ENCODE data around the gene PRDM16.

PRDM16 gene

DNA sequence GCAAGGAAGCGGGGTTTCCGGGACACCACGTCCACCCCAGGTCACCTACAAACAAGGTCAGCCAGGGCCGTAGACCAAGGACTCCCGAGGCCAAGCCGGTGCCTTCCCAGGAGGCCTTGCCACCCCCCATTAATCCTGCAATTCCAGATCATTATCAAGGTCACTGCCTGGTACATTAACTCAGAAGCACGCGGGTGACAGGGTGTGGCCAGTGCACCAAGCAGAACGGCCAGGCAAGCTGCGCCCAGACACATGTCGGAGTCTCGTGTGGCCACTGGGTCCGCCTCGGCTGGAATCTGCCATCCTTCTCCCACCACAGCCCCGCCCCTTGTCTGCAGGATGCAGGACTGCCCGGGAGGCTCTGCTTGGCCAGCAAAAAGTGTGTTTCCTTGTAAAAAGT, 144.7 kb downstream of the PRDM16 start:
- Histone ChIP-seq H3K9me3 (ENCODE audit: control insufficient read depth, insufficient read depth, low read length) (peaks cover 9% of the 10 kb centered on the region), H3K27ac (ENCODE audit: low read length) (no peak overlapping the region), H3K36me3 (ENCODE audit: control insufficient read depth, insufficient read depth, low read length) (no peaks in the 10 kb centered on the region; the same call in 1 of the 2 replicates), H3K27me3 (ENCODE audit: control insufficient read depth, insufficient read depth, low read length) (no peaks in the 10 kb centered on the region), H3K4me3 (ENCODE audit: low read length) (no peak overlapping the region), H3K4me1 (ENCODE audit: control insufficient read depth, insufficient read depth, low read length) (no peaks in the 10 kb centered on the region; the same call in 1 of the 2 replicates)
- no CpG with 5 or more reads among the region's 16 CpGs for WGBS (ENCODE audit: insufficient coverage, insufficient read length)
- DNase-seq (ENCODE audit: low read depth, low spot score) = no peak

DNA sequence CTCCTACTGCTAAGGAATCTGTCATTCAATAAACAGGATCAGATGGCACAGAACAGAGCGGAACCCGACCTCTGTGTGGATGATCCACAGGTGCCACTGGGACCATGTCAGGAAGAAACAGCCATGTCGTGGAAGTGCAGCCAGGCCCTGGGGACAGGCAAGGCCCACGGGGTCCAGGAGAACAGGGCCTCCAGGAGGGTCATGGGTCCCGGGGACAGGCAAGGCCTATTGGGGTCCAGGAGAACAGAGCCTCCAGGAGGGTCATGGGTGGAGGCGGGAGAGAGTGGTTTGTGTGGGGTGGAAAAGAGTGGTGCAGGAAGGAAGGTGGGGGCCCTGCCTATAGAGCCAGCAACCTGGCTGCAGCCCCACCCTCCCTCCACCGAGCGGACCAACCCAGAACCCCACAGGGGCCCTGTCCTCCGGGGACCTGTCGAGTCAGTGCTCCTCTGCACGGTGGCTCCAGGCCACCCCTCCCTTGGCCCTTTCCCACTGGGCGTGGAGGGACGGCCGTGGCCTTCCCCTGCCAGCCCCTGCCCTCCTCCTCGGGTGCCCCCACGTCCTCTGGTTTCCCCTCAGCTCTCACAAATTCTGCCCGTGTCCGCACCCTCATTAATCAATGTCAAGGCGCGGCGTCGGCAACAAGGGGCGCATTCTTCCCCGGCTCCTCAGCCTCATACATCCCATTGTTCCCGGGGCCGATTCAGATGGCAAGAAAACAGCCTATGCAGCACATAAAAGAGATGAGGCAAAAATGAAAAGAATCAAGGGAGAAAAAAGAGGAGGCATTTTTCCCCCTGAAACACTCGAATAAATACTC, 146.4 kb downstream of the PRDM16 start:
- Histone ChIP-seq H3K27ac (ENCODE audit: low read length) (no peak overlapping the region), H3K4me1 (ENCODE audit: control insufficient read depth, insufficient read depth, low read length) (no peaks in the 10 kb centered on the region; the same call in 1 of the 2 replicates), H3K27me3 (ENCODE audit: control insufficient read depth, insufficient read depth, low read length) (no peaks in the 10 kb centered on the region), H3K9me3 (ENCODE audit: control insufficient read depth, insufficient read depth, low read length) (peaks cover 12% of the 10 kb centered on the region), H3K36me3 (ENCODE audit: control insufficient read depth, insufficient read depth, low read length) (no peaks in the 10 kb centered on the region; the same call in 1 of the 2 replicates), H3K4me3 (ENCODE audit: low read length) (no peak overlapping the region)
- no peak for DNase-seq (ENCODE audit: low read depth, low spot score)
- no CpG with 5 or more reads among the region's 27 CpGs for WGBS (ENCODE audit: insufficient coverage, insufficient read length)

DNA sequence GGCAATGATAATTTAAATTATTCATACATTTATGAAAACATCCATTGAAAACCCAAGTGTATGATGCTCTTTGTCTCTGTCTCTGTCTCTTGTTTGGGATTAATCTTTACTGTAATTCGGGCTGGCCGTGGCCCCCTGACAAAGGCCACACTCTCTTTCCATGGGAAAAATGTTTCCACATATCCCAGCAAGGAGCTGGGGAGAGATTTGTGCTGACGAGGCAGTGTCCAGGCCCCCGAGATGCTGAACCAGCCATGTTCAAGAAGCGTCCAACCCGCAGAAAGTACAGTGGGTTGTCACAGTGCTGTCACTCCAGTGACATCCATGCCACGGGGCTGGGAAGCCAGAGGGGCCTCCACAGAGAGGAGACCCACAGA, 147.0 kb downstream of the PRDM16 start:
- no CpG with 5 or more reads among the region's 7 CpGs for WGBS (ENCODE audit: insufficient coverage, insufficient read length)

GRCh38 chr1:3217181-3217641, 148.2 kb downstream of the PRDM16 start:
- WGBS (ENCODE audit: insufficient coverage, insufficient read length) = no CpG with 5 or more reads among the region's 15 CpGs
- Histone ChIP-seq H3K36me3 (ENCODE audit: control insufficient read depth, insufficient read depth, low read length) (no peaks in the 10 kb centered on the region; the same call in 1 of the 2 replicates), H3K9me3 (ENCODE audit: control insufficient read depth, insufficient read depth, low read length) (peaks cover 12% of the 10 kb centered on the region), H3K27me3 (ENCODE audit: control insufficient read depth, insufficient read depth, low read length) (no peaks in the 10 kb centered on the region), H3K4me1 (ENCODE audit: control insufficient read depth, insufficient read depth, low read length) (no peaks in the 10 kb centered on the region; the same call in 1 of the 2 replicates), H3K27ac (ENCODE audit: low read length) (no peak overlapping the region), H3K4me3 (ENCODE audit: low read length) (no peak overlapping the region)
- no peak for DNase-seq (ENCODE audit: low read depth, low spot score)

More for the DNA sequence above, 147.0 kb downstream of the PRDM16 start:
- peaks cover 12% of the 10 kb centered on the region for H3K9me3 ChIP-seq (ENCODE audit: control insufficient read depth, insufficient read depth, low read length)
- H3K27me3 ChIP-seq (ENCODE audit: control insufficient read depth, insufficient read depth, low read length) = no peaks in the 10 kb centered on the region
- H3K4me3 ChIP-seq (ENCODE audit: low read length) = no peak overlapping the region
- no peaks in the 10 kb centered on the region; the same call in 1 of the 2 replicates for H3K36me3 ChIP-seq (ENCODE audit: control insufficient read depth, insufficient read depth, low read length)
- H3K4me1 ChIP-seq (ENCODE audit: control insufficient read depth, insufficient read depth, low read length) = no peaks in the 10 kb centered on the region; the same call in 1 of the 2 replicates
- no peak for DNase-seq (ENCODE audit: low read depth, low spot score)
- H3K27ac ChIP-seq (ENCODE audit: low read length) = no peak overlapping the region

DNA sequence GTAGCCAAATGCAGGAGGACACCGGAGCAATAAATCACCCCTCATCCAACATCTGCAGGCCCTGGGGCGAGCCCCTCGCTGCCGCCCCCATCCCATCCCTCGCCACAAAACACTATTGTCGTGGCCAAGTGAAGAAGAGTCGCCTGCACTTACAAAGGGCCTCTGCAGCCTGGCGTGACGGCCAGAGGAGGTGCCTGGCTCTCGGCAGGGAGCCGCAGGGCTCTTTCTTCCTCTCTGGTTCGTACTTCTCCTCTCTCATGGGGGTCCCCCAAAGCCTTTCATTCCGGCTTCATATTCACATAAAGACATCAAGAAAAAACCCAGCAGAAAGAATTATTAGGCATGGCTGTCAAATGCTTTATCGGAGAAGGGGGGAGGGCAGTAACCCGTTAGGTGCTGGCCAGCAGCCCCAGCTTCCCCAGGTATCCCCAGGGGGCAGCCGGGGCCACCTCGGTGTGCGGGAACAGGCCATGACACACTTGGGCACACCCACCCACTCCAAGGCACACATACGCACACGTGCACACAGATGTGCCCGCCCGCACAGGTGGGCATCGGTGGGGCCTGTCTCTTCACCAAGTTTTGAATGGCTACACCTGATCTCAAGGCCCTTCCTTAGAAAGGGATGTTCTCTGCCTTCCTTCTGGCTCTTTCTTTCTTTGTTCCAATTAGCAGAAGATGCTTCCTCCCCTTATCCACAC, 149.1 kb downstream of the PRDM16 start:
- Histone ChIP-seq H3K27ac (ENCODE audit: low read length) (no peak overlapping the region), H3K9me3 (ENCODE audit: control insufficient read depth, insufficient read depth, low read length) (peaks cover 15% of the 10 kb centered on the region), H3K36me3 (ENCODE audit: control insufficient read depth, insufficient read depth, low read length) (no peaks in the 10 kb centered on the region; the same call in 1 of the 2 replicates), H3K4me3 (ENCODE audit: low read length) (no peak overlapping the region), H3K27me3 (ENCODE audit: control insufficient read depth, insufficient read depth, low read length) (no peaks in the 10 kb centered on the region), H3K4me1 (ENCODE audit: control insufficient read depth, insufficient read depth, low read length) (no peaks in the 10 kb centered on the region; the same call in 1 of the 2 replicates)
- WGBS (ENCODE audit: insufficient coverage, insufficient read length) = no CpG with 5 or more reads among the region's 23 CpGs
- DNase-seq (ENCODE audit: low read depth, low spot score) = no peak

GRCh38 chr1:3219005-3219790, 150.2 kb downstream of the PRDM16 start:
- H3K27me3 ChIP-seq (ENCODE audit: control insufficient read depth, insufficient read depth, low read length) = no peaks in the 10 kb centered on the region
- H3K9me3 ChIP-seq (ENCODE audit: control insufficient read depth, insufficient read depth, low read length) = peaks cover 15% of the 10 kb centered on the region
- H3K4me1 ChIP-seq (ENCODE audit: control insufficient read depth, insufficient read depth, low read length) = no peaks in the 10 kb centered on the region; the same call in 1 of the 2 replicates
- whole genome bisulfite sequencing (ENCODE audit: insufficient coverage, insufficient read length) = no CpG with 5 or more reads among the region's 37 CpGs
- H3K36me3 ChIP-seq (ENCODE audit: control insufficient read depth, insufficient read depth, low read length) = no peaks in the 10 kb centered on the region
- H3K27ac ChIP-seq (ENCODE audit: low read length) = no peak overlapping the region
- H3K4me3 ChIP-seq (ENCODE audit: low read length) = no peak overlapping the region
- DNase-seq (ENCODE audit: low read depth, low spot score) = no peak

- peaks cover 12% of the 10 kb centered on the region for H3K9me3 ChIP-seq (ENCODE audit: control insufficient read depth, insufficient read depth, low read length)
- H3K4me3 ChIP-seq (ENCODE audit: low read length) = no peak overlapping the region
- no peaks in the 10 kb centered on the region; the same call in 1 of the 2 replicates for H3K4me1 ChIP-seq (ENCODE audit: control insufficient read depth, insufficient read depth, low read length)
- H3K27me3 ChIP-seq (ENCODE audit: control insufficient read depth, insufficient read depth, low read length) = no peaks in the 10 kb centered on the region
- no peaks in the 10 kb centered on the region for H3K36me3 ChIP-seq (ENCODE audit: control insufficient read depth, insufficient read depth, low read length)
- no CpG with 5 or more reads among the region's 32 CpGs for WGBS (ENCODE audit: insufficient coverage, insufficient read length)
- DNase-seq (ENCODE audit: low read depth, low spot score) = no peak
- no peak overlapping the region for H3K27ac ChIP-seq (ENCODE audit: low read length)
Measured at GRCh38 chr1:3219791-3220467, 150.9 kb downstream of the PRDM16 start.

DNA sequence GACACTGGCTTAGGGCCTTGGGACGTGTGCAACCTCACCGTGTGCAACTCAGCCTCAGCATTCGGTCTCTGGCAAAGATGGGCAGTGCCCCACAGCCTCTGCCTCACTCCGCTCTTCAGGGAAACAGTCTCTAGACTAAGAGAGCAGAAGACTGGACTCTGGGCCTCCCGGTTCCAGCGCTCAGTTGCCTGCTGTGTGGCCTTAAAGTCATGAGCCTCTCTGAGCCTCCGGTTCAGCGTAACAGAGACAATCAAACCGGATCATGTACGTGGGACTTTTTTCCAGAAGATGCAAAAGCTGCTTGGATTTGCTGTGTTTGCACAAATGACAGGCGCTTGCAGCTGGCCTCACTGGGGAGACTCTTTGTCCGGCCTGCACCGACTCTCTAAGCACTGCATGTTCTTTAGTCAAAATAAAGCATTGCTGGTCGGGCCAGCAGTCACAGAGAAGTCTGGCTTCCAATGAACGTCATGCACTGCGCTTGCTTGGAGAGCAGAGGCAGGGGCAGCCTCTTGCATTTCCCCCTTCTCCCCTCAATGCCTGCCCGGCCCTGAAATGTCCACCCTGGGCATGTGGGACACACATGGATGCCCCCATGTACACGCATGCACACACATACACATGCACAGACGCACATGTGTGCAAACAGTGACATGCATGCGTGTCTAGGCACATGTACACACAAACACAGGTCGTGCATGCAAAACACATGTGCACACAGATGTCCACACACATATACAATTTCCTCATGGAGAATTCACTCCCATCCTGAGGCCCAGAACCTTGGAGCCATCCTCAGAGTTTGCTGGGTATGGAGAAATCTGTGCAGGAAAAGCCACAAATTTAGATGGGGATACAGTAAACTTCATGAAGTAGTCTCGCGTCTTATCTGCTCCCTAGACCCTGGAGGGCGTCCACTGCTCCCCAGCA, 152.4 kb downstream of the PRDM16 start:
- Histone ChIP-seq H3K4me1 (ENCODE audit: control insufficient read depth, insufficient read depth, low read length) (no peaks in the 10 kb centered on the region; the same call in 1 of the 2 replicates), H3K27me3 (ENCODE audit: control insufficient read depth, insufficient read depth, low read length) (no peaks in the 10 kb centered on the region), H3K9me3 (ENCODE audit: control insufficient read depth, insufficient read depth, low read length) (peaks cover 12% of the 10 kb centered on the region), H3K4me3 (ENCODE audit: low read length) (no peak overlapping the region), H3K36me3 (ENCODE audit: control insufficient read depth, insufficient read depth, low read length) (no peaks in the 10 kb centered on the region), H3K27ac (ENCODE audit: low read length) (no peak overlapping the region)
- no peak for DNase-seq (ENCODE audit: low read depth, low spot score)
- no CpG with 5 or more reads among the region's 24 CpGs for WGBS (ENCODE audit: insufficient coverage, insufficient read length)

DNA sequence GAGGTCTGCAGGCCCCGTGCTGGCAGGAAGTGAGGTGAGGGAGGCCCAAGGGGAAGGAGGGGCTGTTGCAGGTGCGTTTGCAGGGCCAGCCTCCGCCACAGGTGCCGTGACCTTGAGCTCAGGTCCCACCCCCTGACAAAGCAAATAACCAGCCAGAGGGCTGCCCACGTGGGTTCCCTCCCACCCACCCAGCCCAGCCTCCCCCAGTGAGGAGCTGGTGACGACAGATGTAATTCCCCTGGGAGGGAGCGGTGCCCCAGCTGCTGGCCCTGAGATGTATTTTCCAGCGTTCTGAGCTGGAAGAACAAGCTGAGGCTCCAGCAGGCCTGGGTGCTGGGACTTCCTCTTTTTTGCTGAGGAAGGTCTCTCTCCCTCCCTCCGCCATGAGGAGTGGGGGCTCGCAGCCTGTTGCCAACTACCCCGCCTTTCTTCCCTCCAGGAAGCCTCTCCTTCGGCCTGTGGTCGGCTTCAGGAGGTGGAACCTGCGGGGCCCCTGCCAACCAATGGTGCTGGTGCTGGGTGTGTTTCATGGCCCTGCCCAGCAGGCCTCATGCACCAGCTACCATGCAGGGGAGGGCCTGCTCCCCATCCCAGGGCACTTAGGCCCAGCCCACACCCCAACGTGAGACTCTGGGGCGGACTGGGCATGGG, 153.2 kb downstream of the PRDM16 start:
- Histone ChIP-seq H3K27ac (ENCODE audit: low read length) (no peak overlapping the region), H3K27me3 (ENCODE audit: control insufficient read depth, insufficient read depth, low read length) (no peaks in the 10 kb centered on the region), H3K9me3 (ENCODE audit: control insufficient read depth, insufficient read depth, low read length) (peaks cover 7% of the 10 kb centered on the region), H3K36me3 (ENCODE audit: control insufficient read depth, insufficient read depth, low read length) (no peaks in the 10 kb centered on the region), H3K4me1 (ENCODE audit: control insufficient read depth, insufficient read depth, low read length) (no peaks in the 10 kb centered on the region; the same call in 1 of the 2 replicates), H3K4me3 (ENCODE audit: low read length) (no peak overlapping the region)
- no CpG with 5 or more reads among the region's 16 CpGs for WGBS (ENCODE audit: insufficient coverage, insufficient read length)
- no peak for DNase-seq (ENCODE audit: low read depth, low spot score)

Data from iPS DF 6.9 (cell line).